ENCODE results near the gene SMCHD1.
"Not testable (repeated sequence)": the region's sequence is repeated elsewhere in the genome, so short reads cannot be mapped to it uniquely, and the experiment has no call there.

DNA sequence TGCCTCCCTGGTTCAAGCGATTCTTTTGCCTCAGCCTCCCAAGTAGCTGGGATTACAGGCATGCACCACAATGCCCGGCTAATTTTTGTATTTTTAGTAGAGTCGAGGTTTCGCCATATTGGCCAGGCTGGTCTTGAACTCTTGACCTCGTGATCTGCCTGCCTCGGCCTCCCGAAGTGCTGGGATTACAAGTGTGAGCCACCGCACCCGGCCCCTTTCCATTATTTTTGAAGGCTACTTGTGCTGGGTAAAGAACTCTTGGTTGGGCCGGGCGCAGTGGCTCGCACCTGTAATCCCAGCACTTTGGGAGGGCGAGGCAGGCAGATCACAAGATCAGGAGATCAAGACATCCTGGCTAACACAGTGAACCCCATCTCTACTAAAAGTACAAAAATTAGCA lies 23.4 kb downstream of the SMCHD1 start:
- TF ChIP-seq EZH2 (IDR thresholded peaks at IDR 0.05; ENCODE audit: insufficient read depth, low read length) = not testable (repeated sequence)
- TF ChIP-seq, protein P1, sequence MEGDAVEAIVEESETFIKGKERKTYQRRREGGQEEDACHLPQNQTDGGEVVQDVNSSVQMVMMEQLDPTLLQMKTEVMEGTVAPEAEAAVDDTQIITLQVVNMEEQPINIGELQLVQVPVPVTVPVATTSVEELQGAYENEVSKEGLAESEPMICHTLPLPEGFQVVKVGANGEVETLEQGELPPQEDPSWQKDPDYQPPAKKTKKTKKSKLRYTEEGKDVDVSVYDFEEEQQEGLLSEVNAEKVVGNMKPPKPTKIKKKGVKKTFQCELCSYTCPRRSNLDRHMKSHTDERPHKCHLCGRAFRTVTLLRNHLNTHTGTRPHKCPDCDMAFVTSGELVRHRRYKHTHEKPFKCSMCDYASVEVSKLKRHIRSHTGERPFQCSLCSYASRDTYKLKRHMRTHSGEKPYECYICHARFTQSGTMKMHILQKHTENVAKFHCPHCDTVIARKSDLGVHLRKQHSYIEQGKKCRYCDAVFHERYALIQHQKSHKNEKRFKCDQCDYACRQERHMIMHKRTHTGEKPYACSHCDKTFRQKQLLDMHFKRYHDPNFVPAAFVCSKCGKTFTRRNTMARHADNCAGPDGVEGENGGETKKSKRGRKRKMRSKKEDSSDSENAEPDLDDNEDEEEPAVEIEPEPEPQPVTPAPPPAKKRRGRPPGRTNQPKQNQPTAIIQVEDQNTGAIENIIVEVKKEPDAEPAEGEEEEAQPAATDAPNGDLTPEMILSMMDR (IDR thresholded peaks at IDR 0.05; ENCODE audit: insufficient read depth, low read depth, low read length) = not testable (repeated sequence)
